Epithelial cell of proximal tubule (primary cell): ENCODE results near the gene CDK17. TPM values are rescaled to one million over a fixed set of nuclear protein-coding genes. Genes with fewer than 3 reads are reported as not detected.
"Not testable (repeated sequence)": the region's sequence is repeated elsewhere in the genome, so short reads cannot be mapped to it uniquely, and the experiment has no call there.

Experiments
- DNase-seq: peaks from one replicate; pipeline ENCODE4 v3.0.0-alpha.2; 2011; ENCODE audit warnings: low read depth
- H3K4me3 ChIP-seq: 2 replicates; pipeline ENCODE4 v1.5.1; 2011; ENCODE audit warnings: low read depth, mild to moderate bottlenecking, low read length
- CTCF ChIP-seq: conservative IDR thresholded peaks from 2 replicates; pipeline ENCODE4 v1.5.1; 2012; ENCODE audit warnings: low read depth, mild to moderate bottlenecking, low read length
- total RNA-seq: library from RNA; depleted of rRNA; stranded (reverse); fragments of >200 nt; gene quantifications from 2 replicates; pipeline ENCODE4 v1.2.3, GENCODE V29; 2015

Gene CDK17
- total RNA-seq, 1 donor from 2014 or later, result 22.0 TPM

DNA sequence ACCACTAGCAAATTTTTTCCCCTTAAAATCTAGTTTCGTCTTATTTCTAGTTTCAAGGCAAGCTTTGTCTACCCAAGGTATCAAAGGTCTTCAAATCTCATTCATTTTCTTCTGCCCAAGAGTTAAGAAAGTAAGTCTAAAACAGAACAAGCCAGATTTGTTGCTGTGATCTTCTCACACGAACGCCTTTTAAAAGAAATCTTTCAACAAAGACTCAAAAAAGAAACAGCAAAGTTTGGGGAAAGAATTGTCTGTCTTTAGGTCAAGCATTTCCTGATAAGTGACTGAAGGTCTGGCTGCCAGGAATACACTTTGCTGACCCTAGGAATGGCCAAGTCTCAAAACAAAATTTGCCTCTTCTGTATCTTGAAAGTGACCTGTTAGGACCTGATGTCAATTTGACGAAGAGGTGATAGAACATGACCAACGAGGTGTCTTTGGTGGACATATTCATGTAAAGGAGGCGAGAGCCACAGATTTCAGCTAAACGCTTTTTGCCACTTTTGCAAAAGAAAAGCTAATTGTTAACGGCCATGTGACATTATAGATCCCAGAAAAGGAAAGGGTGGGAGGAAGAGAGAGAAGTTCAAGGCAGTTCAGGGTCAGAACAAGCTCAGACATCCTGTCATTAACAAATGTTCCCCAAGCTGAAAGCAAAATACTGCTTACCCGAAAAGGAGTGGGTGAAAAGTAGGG lies 1.7 kb downstream of the CDK17 start:
- TF ChIP-seq CTCF, result no peak
- peak overlapping the region; percentile 82 for H3K4me3 ChIP-seq
- no peak for DNase-seq

DNA sequence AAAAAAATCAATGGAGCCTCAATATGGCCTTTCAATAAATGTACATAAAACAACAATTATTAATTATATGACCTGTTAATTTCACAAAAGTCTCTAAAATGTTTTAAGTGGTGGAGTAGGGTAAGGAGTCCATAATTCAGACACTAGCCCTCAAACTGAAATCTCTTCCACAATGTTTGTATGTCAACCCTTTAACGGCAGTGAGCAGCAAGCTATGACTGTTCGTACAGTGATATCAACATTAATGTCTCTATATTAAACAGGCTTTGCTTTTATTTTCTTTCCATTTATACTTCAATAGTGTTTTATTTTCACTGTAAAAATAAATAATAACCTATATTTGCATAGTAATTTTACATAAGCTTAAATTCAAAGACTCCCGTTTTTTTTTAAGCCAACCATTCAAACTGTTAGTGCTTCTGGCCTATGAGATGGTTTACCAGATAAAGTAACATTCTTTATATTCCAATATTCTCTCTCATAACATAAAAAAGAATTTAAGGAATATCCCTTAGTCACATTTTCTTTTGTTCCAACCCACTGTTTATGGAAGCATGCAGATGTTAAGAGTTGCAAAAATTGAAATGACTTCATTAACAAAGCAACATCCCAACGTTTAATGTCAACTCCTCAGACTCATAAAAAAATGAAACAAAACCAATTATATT lies 2.3 kb downstream of the CDK17 start:
- no peak for DNase-seq
- H3K4me3 ChIP-seq, result peak overlapping the region; percentile 82
- TF ChIP-seq CTCF, result no peak

GRCh38 chr12:96396914-96397313 lies 3.3 kb downstream of the CDK17 start:
- DNase-seq, result no peak
- peak overlapping the region; percentile 82 for H3K4me3 ChIP-seq
- TF ChIP-seq CTCF, result no peak

DNA sequence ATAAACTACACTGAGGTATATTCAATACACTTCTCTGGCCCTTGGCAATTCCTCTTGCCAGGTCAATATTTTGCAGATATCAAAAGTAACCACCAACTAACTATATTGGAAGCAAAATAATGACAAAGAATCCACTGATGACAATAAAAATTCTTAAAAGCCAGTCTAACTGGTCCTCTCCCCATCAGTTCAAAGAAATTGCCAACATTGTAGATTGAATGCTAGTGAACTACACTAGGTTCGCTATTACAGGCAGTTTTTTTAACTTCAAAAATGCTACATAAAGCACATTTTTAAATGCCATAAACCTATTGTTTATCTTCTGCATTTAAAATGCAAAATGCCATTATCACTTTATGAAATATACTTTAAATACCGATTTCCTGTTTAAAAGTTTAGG lies 4.0 kb downstream of the CDK17 start:
- no peak overlapping the region for H3K4me3 ChIP-seq
- TF ChIP-seq CTCF, result no peak
- no peak for DNase-seq

DNA sequence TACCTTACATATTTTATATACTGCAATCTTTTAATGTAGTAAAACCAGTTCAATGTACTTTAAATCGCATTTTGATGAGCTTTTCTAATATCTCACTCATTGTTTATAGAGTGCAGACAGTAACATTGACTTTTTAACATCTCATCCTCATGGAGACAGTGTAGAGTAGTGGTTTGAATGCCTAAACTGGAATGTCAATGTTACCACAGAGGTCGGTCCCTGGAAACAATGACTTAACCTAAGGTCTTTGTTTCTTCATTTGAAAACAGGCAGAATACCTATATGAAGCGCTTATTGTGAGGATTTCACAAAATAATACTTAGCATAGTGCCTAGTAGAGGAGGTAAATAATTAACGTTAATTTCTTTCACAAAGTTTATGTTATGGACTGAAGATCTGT lies 5.0 kb downstream of the CDK17 start:
- DNase-seq, result no peak
- TF ChIP-seq CTCF, result no peak
- H3K4me3 ChIP-seq, result no peak overlapping the region

GRCh38 chr12:96393229-96393628 lies 7.0 kb downstream of the CDK17 start:
- not testable (repeated sequence) for H3K4me3 ChIP-seq, DNase-seq

GRCh38 chr12:96392397-96392796 lies 7.8 kb downstream of the CDK17 start:
- H3K4me3 ChIP-seq, result no peak overlapping the region
- no peak for TF ChIP-seq CTCF
- DNase-seq, result no peak
